Subcutaneous abdominal adipose tissue (tissue), 5 donors: ENCODE results near the gene TBC1D23.
"Not testable (repeated sequence)": the region's sequence is repeated elsewhere in the genome, so short reads cannot be mapped to it uniquely, and the experiment has no call there.

Experiments used
- H3K27ac ChIP-seq: one replicate; pipeline ENCODE4 v1.7.0; 2013; ENCODE audit warnings: low read depth, mild to moderate bottlenecking, inconsistent platforms, low read length, moderate library complexity
- H3K27me3 ChIP-seq, 5 donors: one replicate each; pipeline ENCODE4 v1.7.0; 2013; ENCODE audit warnings: low read length in 5 of 5, inconsistent platforms in 1 of 5; ENCODE audit not compliant: control insufficient read depth in 5 of 5, insufficient read depth in 4 of 5
- H3K36me3 ChIP-seq, 5 donors: one replicate each; pipeline ENCODE4 v1.7.0; 2013; ENCODE audit warnings: low read length in 5 of 5; ENCODE audit not compliant: control insufficient read depth in 5 of 5, insufficient read depth in 5 of 5
- H3K4me1 ChIP-seq, 5 donors: one replicate each; pipeline ENCODE4 v1.7.0; 2013; ENCODE audit warnings: low read length in 5 of 5, mild to moderate bottlenecking in 3 of 5, moderate library complexity in 1 of 5; ENCODE audit not compliant: control insufficient read depth in 5 of 5, insufficient read depth in 5 of 5
- H3K4me3 ChIP-seq, 5 donors: one replicate each; pipeline ENCODE4 v1.7.0; 2013; ENCODE audit warnings: low read length in 5 of 5, low read depth in 1 of 5
- H3K9ac ChIP-seq, 5 donors: one replicate each; pipeline ENCODE4 v1.7.0; 2013; ENCODE audit warnings: low read length in 5 of 5, mild to moderate bottlenecking in 4 of 5, moderate library complexity in 3 of 5
- H3K9me3 ChIP-seq, 5 donors: one replicate each; pipeline ENCODE4 v1.7.0; 2013; ENCODE audit warnings: low read length in 5 of 5; ENCODE audit not compliant: control insufficient read depth in 5 of 5
- donor health status: healthy.
- donor health status: healthy.
- donor health status: healthy.
- donor health status: healthy.
- donor health status: healthy.

TBC1D23 gene

GRCh38 chr3:100252001-100252400, 8.8 kb upstream of the TBC1D23 start:
- Histone ChIP-seq H3K9me3 (no peaks in the 10 kb centered on the region), H3K4me1 (peaks cover 0 to 10% (median 6%) of the 10 kb centered on the region in 5 donors), H3K9ac (no peak overlapping the region), H3K27me3 (no peaks in the 10 kb centered on the region), H3K36me3 (no peaks in the 10 kb centered on the region), H3K4me3 (no peak overlapping the region), H3K27ac (no peak overlapping the region)

- Histone ChIP-seq H3K27ac (no peak overlapping the region), H3K9me3 (no peaks in the 10 kb centered on the region), H3K36me3 (no peaks in the 10 kb centered on the region), H3K4me1 (peaks cover 0 to 18% (median 15%) of the 10 kb centered on the region in 5 donors), H3K27me3 (no peaks in the 10 kb centered on the region), H3K9ac (no peak overlapping the region), H3K4me3 (no peak overlapping the region)
Observed at GRCh38 chr3:100254168-100254777, 6.5 kb upstream of the TBC1D23 start.

DNA sequence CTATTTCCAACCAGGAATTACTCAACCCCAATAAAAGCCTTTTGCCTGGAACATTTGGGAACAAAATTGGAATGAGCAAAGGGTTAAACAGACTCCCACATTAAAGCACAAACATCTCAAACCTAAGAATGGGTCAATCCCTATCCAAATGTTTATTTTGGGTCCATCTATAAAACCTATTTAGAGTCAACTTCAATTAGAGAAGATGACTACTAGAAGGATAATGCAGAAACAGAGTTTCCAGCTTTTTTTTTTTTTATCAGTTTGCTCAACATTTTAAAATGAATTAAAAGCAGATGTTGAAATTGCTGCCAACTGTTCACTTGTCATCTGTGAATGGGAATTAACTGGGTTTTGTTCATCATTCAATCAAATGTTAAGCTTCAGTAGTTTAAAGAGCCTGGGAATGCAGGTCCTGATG, 4.1 kb upstream of the TBC1D23 start:
- Histone ChIP-seq H3K27me3 (no peaks in the 10 kb centered on the region), H3K36me3 (no peaks in the 10 kb centered on the region), H3K4me1 (peaks cover 2 to 35% (median 27%) of the 10 kb centered on the region in 5 donors), H3K9ac (no peak overlapping the region), H3K9me3 (no peaks in the 10 kb centered on the region), H3K4me3 (no peak overlapping the region), H3K27ac (peak overlapping the region; percentile 5)

DNA sequence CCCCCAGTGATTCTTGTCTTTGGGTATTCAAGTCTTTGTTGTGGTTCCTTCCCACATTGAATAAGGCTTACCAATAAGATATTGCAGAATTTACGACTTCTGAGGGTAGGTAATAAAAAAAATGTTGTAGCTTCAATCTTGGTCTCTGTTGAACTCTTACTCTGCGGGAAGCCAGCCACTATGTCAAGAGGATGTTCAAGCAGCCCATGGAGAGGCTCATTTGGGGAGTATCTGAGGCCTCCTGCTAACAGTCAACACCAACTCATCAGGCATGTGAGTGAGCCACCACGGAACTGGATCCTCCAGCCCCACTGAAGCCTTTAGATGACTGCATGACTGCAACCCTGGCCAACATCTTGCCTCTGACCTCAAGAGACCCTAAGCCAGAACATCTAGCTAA, 3.2 kb upstream of the TBC1D23 start:
- no peak overlapping the region for H3K4me3 ChIP-seq
- no peaks in the 10 kb centered on the region for H3K9me3 ChIP-seq
- no peaks in the 10 kb centered on the region for H3K27me3 ChIP-seq
- peaks cover 2 to 40% (median 34%) of the 10 kb centered on the region in 5 donors for H3K4me1 ChIP-seq
- no peaks in the 10 kb centered on the region for H3K36me3 ChIP-seq
- H3K27ac ChIP-seq: no peak overlapping the region
- H3K9ac ChIP-seq: no peak overlapping the region

- H3K27me3 ChIP-seq: no peaks in the 10 kb centered on the region
- H3K9me3 ChIP-seq: no peaks in the 10 kb centered on the region
- H3K4me1 ChIP-seq: peaks cover 2 to 65% (median 56%) of the 10 kb centered on the region in 5 donors
- H3K27ac ChIP-seq: peak overlapping the region; percentile 95
- no peaks in the 10 kb centered on the region for H3K36me3 ChIP-seq
- H3K9ac ChIP-seq: peak overlapping the region; percentile 60 to 90 (median 79)
- peak overlapping the region; percentile 64 to 100 (median 77) for H3K4me3 ChIP-seq
Observed at GRCh38 chr3:100260081-100260684, 609 bp upstream of the TBC1D23 start.

DNA sequence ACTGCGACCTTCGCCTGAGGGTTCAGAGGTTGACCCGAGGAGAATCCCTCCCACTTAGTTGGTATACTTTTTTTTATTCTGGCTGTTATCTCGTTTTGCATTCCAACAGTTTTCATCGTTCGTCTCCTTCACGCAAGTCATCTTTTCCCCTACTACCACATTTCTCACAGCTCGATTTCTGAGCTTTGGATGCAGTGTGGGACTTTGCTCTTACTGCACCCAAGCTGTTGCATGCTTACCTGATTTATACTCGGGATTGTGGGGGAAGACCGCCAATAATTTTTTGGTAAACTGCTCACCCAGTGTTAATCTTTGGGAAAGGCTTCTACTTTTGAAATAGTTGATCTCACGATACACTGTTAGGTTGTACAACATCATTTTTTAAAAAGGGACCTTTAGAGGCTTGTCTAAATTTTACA, 702 bp downstream of the TBC1D23 start:
- H3K36me3 ChIP-seq: no peaks in the 10 kb centered on the region
- H3K27ac ChIP-seq: peak overlapping the region; percentile 95
- H3K9ac ChIP-seq: peak overlapping the region; percentile 87 to 100 (median 99)
- peaks cover 2 to 66% (median 55%) of the 10 kb centered on the region in 5 donors for H3K4me1 ChIP-seq
- H3K9me3 ChIP-seq: no peaks in the 10 kb centered on the region
- H3K4me3 ChIP-seq: peak overlapping the region; percentile 94 to 100 (median 95)
- no peaks in the 10 kb centered on the region for H3K27me3 ChIP-seq

- not testable (repeated sequence) for H3K9ac ChIP-seq, H3K9me3 ChIP-seq, H3K4me3 ChIP-seq, H3K36me3 ChIP-seq, H3K27me3 ChIP-seq
- peaks cover 2 to 59% (median 55%) of the 10 kb centered on the region in 5 donors for H3K4me1 ChIP-seq
- H3K27ac ChIP-seq: peak overlapping the region; percentile 57
Observed at GRCh38 chr3:100262925-100263324, 2.1 kb downstream of the TBC1D23 start.

DNA sequence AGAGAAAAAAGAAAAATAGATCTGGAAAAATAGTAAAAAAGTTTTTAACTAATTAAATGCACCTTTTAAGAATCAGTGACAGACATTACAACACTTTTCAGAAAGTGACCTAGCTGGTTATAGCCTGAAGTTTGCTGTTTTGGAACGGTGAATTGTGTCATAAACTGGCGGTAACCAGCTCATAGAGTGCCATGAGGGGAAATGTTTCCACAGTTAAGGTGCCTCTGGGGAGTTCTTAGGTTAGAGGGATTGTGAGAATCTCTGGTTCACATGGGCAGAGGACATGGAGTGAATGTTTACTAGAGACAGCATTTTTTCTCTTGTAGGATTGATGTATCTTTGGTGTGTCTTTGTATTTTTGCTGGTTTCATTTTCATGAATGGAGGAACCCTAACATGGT, 2.8 kb downstream of the TBC1D23 start:
- Histone ChIP-seq H3K4me1 (peaks cover 2 to 63% (median 56%) of the 10 kb centered on the region in 5 donors), H3K36me3 (no peaks in the 10 kb centered on the region), H3K27ac (peak overlapping the region; percentile 57), H3K9me3 (no peaks in the 10 kb centered on the region), H3K4me3 (peak overlapping the region in 2 of 5 donors; percentile 10 to 34), H3K9ac (peak overlapping the region in 1 of 5 donors; percentile 62), H3K27me3 (no peaks in the 10 kb centered on the region)

DNA sequence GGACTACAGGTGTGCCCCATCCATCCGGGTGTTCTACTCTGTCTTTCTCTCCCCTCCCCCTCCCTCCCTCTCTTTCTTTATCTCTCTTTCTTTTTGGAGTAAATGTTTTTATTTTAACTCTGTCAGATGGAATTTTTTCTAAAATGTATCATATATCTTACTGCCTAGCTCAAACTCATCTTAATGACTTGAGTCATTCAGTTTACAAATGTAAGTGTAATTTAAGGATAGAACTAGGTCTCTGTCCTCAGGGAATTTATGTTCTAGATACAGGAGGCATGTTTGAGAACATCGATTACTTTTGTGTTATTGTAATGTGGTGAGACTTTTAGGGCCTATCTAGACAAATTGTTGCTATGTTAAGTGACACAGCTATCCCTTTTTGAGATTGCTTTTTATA, 3.5 kb downstream of the TBC1D23 start:
- H3K4me1 ChIP-seq: peaks cover 2 to 70% (median 56%) of the 10 kb centered on the region in 5 donors
- peak overlapping the region; percentile 57 for H3K27ac ChIP-seq
- peak overlapping the region in 1 of 5 donors; percentile 33 for H3K9ac ChIP-seq
- no peaks in the 10 kb centered on the region for H3K27me3 ChIP-seq
- H3K9me3 ChIP-seq: no peaks in the 10 kb centered on the region
- H3K4me3 ChIP-seq: no peak overlapping the region
- no peaks in the 10 kb centered on the region for H3K36me3 ChIP-seq

GRCh38 chr3:100265016-100265415, 4.2 kb downstream of the TBC1D23 start:
- peaks cover 2 to 74% (median 56%) of the 10 kb centered on the region in 5 donors for H3K4me1 ChIP-seq
- H3K9me3 ChIP-seq: no peaks in the 10 kb centered on the region

More at GRCh38 chr3:100265016-100265415, 4.2 kb downstream of the TBC1D23 start:
- no peaks in the 10 kb centered on the region for H3K27me3 ChIP-seq
- H3K36me3 ChIP-seq: no peaks in the 10 kb centered on the region
- no peak overlapping the region for H3K9ac ChIP-seq
- peak overlapping the region; percentile 57 for H3K27ac ChIP-seq
- no peak overlapping the region for H3K4me3 ChIP-seq
